ENCODE data around the gene ENPP6.

DNA sequence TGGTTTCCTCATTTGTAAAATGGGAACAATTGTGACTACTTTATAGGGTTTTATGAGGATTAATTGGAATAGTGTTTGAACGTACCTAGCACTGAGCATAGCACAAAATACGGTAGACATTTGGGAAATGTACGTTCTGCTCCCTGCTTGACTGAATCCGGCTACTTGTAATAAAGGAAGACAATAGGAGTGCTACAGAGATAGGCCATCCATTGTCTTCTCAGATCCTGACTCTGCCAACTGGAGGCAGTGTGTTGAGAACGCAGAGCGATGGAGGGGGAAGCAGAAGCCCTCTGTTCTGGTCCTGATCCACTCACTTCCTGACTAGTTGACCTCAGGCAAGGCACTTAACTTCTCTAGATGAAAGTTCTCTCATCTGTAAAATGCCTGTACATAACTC, 26.4 kb downstream of the ENPP6 start:
- TF ChIP-seq POLR2A (IDR thresholded peaks at IDR 0.05) (no peak), CTCF (IDR thresholded peaks at IDR 0.05) (no peak)
